Activated naive CD4-positive, alpha-beta T cell treated with anti-CD3 and anti-CD28 coated beads, Interleukin-2, amount 50 U/mL, for 16 hours (primary cell): ENCODE results near the gene BMP7.

Source experiments
- DNase-seq: peaks from one replicate; pipeline ENCODE4 v3.0.0-alpha.2; 2020

The BMP7 gene

DNA sequence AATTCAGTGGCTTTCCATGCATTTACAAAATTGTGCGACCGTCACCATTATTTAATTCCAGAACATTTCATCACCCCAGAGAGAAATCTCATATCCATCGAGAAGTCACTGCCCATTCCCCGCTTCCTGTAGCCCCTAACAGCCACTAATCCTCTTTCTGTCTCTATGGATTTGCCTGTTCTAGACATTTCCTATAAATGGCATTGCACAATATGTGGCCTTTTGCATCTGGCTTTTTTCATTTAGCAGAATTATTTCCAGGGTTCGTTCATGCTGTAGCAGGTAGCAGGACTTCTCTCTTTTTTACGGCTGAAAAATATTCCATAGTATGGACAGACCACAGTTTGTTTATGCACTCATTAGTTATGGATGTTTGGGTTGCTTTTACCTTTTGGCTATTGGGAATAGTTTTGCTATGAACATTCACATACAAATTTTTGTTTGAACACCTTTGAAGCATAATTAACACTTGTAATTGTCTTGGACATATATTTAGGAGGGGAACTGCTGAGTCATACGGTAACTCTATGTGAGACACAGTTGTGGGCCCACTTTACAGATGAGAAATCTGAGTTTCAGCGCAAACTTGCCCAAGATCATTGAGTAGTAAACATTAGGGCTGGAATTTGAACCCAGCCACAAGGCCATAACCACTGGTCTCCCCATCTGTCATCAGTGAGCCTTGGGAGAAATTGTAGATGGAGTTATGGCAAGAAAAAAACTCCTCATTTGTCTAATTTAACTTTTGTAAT is 126.9 kb downstream of the BMP7 start:
- no peak for DNase-seq

DNA sequence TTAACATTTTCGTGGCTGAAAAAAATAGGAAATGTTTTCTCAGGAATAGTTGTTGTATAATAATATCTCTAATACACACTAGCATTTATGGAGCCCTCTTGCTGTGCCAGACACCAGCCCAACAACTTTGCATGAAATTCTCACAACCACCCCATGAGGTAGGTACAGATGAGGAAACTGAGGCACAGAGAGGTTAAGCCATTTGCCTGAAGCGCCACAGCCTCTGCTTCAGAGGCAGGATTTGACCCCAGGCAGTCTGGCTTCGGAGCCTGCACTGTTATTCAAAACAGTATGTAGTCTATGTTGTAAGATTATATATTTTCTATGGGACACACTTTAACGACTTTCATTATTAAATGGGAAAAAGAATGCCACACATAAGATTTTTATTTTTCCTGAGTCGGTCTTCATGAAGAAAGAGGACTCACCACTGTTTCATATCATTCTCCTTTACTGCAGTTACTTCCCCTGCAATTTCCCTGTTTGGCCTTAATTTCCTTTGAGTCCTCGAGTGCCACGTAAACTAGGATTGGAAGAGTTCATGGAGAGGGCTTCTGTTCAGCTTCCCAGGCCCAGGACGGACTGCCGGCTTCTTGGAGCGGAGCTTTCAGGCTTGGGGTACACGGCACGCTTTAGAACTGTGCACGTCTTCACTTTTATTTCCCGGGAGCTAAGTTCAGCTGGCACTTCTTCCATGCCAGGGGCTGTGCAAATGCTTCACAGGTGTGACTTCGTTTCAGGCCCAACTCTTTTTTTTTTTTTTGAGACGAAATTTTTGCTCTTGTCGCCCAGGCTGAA is 128.0 kb downstream of the BMP7 start:
- DNase-seq: no peak

DNA sequence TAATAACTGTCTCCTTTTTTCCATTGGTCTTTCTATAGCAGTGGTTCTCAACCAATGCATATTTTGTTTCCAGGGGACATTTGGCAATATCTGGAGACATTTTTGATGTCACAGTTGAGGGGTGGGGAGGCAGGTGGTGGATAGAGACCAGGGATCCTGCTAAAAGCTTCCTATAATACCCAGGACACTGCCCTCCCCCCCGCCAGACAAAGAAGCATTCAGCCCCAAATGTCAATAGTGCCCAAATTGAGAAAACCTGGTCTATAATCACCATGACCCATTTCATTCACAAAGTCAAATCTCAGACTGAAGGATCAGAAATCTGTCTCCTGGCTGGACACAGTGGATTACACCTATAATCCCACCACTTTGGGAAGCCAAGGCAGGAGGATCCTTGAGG is 128.8 kb downstream of the BMP7 start:
- DNase-seq: no peak

DNA sequence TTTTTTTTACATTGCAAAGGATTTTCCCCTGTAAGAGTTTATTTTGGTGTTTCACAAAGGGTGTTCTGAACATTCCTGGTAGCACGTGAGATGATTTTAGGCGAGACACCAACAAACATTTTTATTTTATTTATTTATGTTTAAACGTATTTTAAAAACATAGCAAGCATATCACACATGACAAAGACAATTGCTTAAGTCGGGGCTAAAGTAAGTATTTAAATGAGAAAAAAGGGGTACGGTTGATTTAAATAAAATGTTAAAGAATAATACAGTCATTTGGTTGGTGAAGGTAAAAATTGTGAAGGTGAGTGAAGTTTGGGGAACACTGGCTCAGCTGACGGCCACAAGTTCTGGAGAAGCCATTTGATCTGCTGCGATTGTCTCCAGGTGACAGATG is 129.7 kb downstream of the BMP7 start:
- no peak for DNase-seq

DNA sequence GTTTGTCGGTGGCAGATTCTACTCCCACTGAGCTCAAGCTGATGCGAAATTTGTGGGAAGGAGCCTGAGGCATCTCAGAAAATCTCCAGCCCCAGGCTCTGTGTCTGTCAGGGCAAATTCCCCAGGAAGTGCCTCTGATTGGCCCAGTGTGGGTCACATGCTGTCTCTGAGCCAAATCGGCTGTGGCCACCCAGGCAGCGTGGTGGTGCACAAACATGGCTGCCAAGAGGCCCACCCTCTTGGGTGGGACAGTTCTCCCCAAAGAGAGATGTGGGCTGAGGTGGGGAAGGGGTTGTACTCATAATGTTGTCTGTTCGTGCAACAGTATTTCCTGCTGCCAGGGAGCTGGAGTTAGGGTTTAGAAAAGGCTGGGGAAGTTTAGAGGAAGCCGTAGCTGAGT is 130.6 kb downstream of the BMP7 start:
- DNase-seq: no peak

DNA sequence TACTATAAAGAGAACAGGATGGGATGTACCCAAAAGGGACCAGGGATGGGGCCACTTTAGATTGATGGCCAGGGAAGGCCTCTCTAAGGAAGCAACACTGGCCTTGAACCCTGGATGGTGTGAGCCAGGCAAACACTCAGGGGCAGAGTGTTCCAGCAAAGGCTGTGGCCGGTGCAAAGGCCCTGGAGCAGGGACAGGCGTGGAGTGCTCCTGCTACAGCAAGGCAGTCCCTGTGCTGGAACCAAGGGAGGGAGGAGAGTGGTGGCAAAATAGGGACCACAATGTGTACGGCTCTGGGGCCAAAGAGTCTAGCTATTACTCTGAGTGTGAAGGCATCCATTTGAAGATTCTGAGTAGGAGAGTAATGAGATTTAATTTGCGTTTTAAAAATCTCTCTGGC is 131.6 kb downstream of the BMP7 start:
- DNase-seq: no peak

DNA sequence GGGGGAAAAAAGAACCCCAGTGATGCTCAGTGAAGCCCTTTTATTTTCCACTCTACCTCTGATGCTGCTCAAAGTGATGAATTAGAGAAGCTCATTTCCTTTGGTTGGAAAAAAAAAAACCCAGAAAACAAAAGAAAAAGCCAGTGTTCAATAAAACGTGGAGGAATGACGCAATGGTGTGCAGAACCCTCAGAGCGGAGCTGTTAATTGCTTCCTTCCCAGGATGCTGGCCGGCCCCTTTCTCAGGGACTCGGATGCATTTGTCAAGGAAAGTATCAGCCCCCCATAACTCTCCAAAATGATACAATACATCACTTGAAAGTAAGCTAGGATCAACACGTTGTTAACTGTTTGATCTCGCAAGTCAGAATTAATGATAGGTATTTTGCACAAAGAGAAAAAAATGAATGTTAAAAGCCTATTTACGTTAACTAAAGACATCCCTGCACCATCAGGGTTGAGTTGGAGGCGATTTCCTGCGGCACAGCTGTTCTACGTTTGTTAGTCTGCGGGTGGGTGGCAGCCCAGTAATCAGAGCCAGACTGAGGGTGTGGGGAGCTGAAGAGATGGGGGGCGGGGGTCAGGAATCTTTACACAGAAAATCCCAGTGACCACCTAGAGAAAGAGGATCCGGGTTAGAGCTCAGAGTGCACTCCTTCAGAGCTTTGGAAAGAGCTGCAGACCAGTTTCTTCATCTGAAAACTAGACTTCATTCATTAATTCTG is 132.4 kb downstream of the BMP7 start:
- no peak for DNase-seq

DNA sequence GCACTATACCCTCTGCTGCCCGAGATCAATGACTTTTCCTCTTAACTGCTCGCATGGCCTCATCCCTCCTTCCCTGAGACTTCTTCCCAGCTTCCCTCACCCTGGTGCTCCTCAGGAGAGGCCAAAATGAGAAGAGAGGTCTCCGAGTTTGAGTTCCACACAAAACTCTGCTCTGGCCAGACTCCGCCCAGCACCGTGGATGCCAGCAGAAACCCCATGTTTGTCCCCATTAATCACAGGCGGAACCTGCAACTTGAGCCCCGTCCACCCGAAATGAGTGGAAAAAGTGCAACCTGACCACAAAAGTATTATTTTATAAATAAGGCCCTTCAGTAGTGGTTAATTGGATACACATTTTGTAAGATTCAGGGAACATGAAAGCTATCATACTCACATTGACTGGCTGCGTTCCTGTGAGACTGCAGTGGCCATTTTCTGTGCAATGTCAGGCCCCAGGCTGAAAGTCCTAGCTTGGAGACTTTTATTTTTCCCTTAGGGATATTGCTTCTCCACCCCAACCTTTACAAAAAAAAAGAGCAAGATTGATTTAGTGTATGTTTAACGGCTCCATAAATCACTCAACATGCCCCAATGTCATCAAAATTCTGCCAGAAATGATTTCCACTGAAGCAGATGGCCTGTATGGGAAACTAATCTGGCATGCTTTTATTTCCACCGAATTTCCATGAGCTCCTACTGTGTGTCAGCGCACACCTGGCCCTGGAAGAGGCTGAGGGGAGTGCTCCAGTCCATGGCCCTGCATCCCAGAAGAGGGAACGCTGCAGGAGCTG is 134.6 kb downstream of the BMP7 start:
- DNase-seq: no peak

DNA sequence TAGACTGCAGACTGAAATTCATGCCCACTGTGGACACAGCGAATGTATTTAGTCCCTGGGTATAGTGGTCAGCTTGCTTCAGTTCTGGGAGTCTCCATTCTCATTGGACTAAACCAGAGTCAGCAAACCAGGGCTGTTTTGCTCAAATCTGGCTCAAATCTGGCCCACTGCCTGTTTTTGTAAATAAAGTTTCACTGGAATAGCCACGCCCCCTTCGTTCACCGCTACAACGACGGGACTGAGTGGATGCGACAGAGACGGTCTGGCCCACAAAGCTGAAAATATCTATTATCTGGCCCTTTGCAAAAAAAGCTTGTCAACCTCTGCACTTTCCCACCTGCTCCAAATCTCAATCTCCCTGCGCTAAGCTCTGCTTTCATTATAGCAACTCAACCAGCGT is 135.4 kb downstream of the BMP7 start:
- no peak for DNase-seq

DNA sequence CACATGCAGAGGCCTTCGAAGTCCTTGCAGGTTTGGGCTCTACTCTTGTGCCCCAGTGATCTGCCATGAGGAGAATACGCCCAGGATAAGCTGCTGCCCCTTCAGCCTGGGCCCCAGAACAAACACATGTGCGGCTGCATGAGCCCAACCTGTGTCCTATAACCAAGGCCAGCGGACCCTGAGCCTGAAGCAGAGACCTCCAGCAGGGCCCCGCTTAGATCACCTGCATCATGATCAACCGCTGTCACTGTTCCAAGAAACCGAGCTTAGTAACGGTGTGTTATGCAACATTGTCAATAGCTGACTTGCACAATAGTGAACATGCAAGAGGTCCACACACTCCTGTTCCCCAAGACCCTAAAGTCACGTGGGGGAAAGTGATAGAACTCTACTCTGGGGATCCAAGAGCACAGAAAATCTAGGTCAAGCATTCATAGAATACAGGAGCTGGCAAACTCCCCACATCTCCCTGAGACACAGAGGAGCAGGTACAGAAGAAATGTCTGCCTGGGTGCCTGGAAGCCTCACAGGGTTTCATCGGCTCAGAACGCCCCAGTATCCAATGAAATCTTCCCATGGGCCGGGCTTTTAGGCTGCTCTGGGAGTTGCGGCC is 136.2 kb downstream of the BMP7 start:
- no peak for DNase-seq

DNA sequence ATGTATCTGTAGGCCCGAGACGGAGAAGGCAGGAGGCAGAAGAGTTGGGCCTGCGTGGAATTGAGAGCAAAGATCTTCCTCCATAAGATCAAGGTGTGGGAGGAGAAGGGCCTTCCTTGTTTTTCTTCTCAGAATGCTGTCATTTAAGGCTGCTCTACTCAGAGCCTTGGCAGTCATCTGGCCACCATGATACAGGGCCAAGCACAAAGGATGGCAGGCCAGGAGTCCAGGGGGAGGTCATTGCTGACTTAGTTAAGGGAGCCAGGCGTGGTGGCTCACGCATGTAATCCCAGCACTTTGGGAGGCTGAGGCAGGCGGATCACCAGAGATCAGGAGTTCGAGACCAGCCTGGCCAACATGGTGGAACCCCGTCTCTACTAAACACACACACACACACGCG is 137.1 kb downstream of the BMP7 start:
- DNase-seq: no peak

DNA sequence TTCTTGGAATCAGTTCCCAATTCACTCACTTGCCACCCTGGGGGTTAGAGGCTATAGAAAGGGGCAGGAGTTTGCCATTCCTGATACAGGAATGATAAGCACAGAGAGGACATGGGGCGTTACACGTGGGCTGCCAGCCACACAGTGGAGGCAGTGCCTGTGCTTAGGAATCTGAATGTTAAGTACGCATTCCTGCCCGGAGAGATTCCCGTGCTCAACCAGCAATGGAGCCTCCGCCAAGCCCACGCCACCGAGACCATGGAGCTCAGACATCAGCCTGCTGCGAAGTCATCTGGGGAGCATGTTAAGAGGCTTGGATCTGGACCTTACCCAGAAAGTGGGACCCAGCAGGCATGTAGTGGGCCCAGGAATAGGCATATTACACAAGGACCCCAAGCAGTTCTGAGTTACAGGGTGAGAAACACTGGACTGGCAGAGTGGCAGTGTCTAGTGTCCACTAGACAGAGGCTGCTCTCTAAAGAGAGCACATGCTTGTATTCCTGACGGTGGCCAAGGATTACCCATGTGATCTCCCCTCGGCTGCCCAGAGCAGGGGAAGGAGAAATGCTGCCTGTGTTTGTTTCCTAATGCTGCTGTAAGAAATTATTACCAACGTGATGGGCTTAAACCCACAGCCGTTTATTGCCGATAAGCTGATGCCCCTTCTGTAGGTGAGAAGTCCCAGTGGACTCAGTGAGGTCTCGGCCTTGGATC is 138.2 kb downstream of the BMP7 start:
- no peak for DNase-seq

DNA sequence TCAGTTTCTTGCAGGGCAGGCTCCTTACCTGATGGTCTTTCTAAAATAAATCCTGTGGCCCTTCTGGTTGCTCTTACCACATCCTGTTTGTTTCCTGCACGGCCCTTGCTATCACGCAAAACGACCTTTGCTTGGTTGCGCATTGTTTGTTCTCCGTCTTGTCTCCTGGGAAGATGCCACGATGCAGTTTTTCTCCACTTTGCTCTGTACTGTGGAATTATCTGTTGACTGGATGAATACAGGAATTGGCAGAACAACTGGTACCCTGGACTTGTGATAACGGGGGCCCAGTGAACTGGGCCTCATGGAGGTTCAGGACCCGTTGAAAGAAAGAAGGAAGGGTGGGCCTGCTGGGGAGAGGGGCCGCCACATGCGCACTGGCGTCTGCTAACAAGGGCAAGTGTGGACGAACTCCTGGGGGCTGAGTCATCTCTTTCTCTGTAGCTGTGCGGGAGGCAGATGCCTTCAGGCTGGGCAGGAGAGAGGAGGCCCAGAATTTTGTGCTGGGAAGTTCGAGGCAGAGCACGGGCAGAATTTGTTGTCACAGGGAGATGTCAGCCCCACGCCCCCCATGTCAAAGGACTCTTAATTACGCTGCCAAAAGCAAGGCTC is 139.9 kb downstream of the BMP7 start:
- DNase-seq: no peak

DNA sequence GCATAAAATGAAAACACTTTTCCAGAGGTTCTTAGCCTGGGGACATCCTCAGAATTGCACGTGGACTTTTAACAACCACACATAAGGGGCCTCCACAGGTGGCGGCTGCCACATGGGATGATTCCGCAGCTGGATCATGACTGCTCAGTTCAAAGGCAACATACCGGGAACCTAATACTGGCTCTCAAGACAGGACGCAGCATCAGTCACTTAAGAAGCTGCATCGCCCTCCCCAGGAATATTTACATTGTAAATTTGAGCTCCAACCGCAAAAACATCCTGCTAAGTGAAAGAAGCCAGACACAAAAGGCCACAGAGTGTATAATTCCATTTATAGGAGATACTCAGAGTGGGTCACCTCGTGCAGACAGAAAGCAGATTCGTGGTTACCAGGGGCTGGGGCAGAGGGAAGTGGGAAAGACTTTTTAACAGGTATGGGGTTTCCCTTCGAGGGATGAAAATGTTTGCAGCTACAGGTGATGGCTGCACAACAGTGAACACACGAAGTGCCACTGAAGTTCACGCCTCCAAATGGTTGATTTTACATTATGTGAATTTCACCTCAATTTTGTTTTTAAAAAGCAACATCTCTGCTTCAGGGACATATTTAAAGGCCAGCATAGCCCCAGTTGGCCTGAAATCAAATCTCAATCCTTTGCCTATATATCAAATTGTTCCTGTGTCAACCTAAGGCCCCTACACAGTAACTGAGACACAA is 141.5 kb downstream of the BMP7 start:
- no peak for DNase-seq

DNA sequence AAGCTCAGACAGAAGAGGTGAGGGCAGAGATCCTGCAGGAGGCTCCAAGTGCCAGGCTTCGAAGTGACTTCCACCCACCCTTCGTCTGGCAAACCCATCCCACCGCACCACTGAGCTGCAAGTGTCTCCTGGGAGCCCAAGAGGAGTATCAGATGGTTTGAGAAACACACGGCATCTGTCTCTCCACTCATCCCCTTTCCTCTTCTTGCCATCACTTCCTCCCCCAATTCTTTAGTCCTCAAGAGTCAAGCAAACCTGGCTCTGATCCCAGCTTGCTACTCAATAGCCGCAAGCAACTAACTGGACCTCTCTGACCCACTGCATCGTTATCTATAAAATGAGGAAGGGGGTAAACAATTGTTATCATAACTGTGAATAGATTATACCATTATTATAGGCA is 142.1 kb downstream of the BMP7 start:
- no peak for DNase-seq

DNA sequence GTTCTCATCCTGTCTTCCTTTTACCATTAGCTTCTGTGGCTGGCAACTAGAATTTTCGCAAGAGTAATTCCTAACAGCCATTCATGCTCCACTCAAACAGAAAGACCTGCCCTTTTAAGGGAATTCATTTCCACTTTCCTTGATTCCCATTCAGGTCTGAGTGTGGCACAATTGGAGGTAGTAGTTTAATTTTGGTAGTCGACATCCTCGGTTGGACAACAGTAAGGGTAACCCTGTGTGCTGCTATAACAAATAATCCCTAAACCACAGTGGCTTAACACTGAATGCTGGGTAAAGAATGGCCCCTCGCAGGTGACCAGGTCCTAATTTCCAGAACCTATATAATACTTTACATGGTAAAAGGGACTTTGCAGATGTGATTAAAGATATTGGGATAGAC is 142.9 kb downstream of the BMP7 start:
- no peak for DNase-seq

DNA sequence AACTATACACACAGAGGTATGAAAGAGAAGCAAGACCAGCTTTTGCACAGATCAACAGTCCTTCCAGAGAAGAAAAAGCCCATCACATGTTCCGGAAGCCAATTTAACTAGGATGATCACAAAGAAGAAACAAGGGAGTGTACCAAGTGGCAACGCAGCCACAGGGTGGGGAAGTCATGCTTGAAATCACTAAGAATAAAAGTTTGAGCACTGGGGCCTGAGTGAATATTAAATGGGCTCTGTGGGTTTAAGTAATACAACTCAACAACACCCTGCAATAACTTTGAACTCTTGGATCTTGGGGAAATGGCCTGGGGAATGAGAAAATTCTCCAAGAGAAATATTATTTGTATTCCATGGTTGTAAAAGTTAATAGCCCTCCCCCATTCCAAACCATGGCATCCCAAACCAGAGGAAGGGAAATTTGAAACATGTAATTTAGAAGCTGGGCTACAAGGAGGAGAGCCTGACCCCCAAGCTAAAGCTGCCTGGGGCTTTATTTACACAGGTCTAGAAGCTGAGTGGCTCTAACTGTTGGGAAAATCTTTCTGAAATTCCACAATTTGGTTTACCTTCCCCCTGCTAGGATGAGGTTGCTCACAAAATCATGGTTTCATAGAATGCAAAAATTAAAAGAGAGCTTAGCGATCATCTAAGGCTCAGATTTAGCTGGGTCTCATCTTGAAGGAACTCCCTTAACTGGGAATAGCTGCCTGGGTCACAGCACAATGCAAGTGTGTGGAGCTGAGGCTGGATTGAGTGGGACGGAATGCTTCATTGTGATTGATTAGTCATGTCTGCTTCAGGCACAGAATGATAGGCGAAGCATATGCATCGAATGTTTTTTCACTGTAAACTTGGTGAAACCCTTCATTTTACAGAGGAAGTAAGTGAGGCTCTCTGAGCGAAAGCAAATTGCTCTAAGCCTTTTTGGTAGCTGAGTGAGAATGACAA is 143.6 kb downstream of the BMP7 start:
- DNase-seq: no peak

DNA sequence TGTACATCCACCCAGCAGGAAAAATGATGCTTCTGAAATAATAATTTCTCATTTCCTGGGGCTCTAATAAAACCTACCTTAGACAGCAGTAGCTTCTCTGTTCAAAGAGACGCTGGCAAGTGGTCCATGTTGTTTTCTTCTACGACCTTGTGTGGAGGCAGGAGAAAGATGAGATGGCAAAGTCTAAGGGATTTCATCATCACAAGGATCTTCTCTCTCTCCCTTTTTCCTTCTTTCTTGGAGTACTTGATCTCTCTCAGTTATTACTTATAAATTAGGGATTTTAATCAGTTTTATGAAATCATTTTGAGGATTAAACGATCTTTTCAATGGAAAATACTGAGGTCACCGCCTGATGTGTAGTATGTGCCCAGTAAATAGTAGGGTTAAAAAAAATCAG is 147.5 kb downstream of the BMP7 start:
- DNase-seq: no peak
